Activated CD4-positive, alpha-beta memory T cell treated with anti-CD3 and anti-CD28 coated beads, Interleukin-2, amount 10 ng/mL, durations not matched to agents 7 days and 5 days (primary cell): ENCODE results near the gene TMEM150C. TPM values are rescaled to one million over a fixed set of nuclear protein-coding genes. Genes with fewer than 3 reads are reported as not detected.
"Not testable (repeated sequence)": the region's sequence is repeated elsewhere in the genome, so short reads cannot be mapped to it uniquely, and the experiment has no call there.

ENCODE experiments used
- CTCF ChIA-PET: fragments of 350-600 bp; sonication (Branson Sonifier 250); formaldehyde crosslinking; loops from one replicate; lab custom pipeline; 2021; ENCODE audit warnings: antibody characterized with exemption, inconsistent platforms; lab: Charles Lee
- POLR2A ChIA-PET: fragments of 350-600 bp; sonication (Branson Sonifier 250); formaldehyde crosslinking; loops from one replicate; lab custom pipeline; 2021; ENCODE audit warnings: antibody characterized with exemption; lab: Charles Lee
- DNase-seq: peaks from one replicate; pipeline ENCODE4 v3.0.0-alpha.2; 2020
- H3K27ac Mint-ChIP-seq: one replicate; pipeline ENCODE4 v1.8.0; 2021; ENCODE audit warnings: mild to moderate bottlenecking, mixed read lengths
- H3K27me3 Mint-ChIP-seq: one replicate; pipeline ENCODE4 v1.8.0; 2021; ENCODE audit warnings: mixed read lengths
- H3K36me3 Mint-ChIP-seq: one replicate; pipeline ENCODE4 v1.8.0; 2021; ENCODE audit warnings: low read depth, mixed read lengths
- H3K4me1 Mint-ChIP-seq: one replicate; pipeline ENCODE4 v1.8.0; 2021; ENCODE audit warnings: mixed read lengths
- H3K4me3 Mint-ChIP-seq: one replicate; pipeline ENCODE4 v1.8.0; 2021; ENCODE audit warnings: mild to moderate bottlenecking, mixed read lengths
- H3K9me3 Mint-ChIP-seq: one replicate; pipeline ENCODE4 v1.8.0; 2021; ENCODE audit warnings: mixed read lengths
- total RNA-seq, 2 experiments: library from RNA; stranded (reverse); gene quantifications; one replicate each; pipeline ENCODE4 v1.2.3, GENCODE V29; 2021

TMEM150C gene
- total RNA-seq, 2 experiments from 2014 or later: not detected

- H3K27me3 Mint-ChIP-seq, H3K4me3 Mint-ChIP-seq, H3K9me3 Mint-ChIP-seq, DNase-seq, H3K27ac Mint-ChIP-seq, POLR2A ChIA-PET, H3K4me1 Mint-ChIP-seq: not testable (repeated sequence)
- CTCF ChIA-PET: interaction anchor here (1.4 kb wide), 1 partner anchor 15 kb away, joined by 3 read pairs; no protein-coding TSS in a partner anchor
- H3K36me3 Mint-ChIP-seq: peaks cover 22% of the 10 kb centered on the region
Measured at GRCh38 chr4:82475931-82476330, 85.9 kb downstream of the TMEM150C start.

- ChIA-PET POLR2A (no interaction called here), CTCF (interaction anchor here (0.6 to 0.7 kb wide), 2 partner anchors 11 to 21 kb away, joined by 3 to 4 read pairs; no protein-coding TSS in a partner anchor)
- Mint-ChIP-seq H3K27me3 (no peaks in the 10 kb centered on the region), H3K4me3 (no peak overlapping the region), H3K9me3 (no peaks in the 10 kb centered on the region), H3K36me3 (peaks cover 18% of the 10 kb centered on the region), H3K27ac (no peak overlapping the region), H3K4me1 (no peaks in the 10 kb centered on the region)
- no peak for DNase-seq
Measured at GRCh38 chr4:82473621-82474164, 88.1 kb downstream of the TMEM150C start.

GRCh38 chr4:82473080-82473479 lies 88.7 kb downstream of the TMEM150C start:
- H3K27ac Mint-ChIP-seq, H3K4me1 Mint-ChIP-seq, CTCF ChIA-PET, H3K27me3 Mint-ChIP-seq, H3K9me3 Mint-ChIP-seq, POLR2A ChIA-PET, H3K4me3 Mint-ChIP-seq, DNase-seq: not testable (repeated sequence)
- H3K36me3 Mint-ChIP-seq: peaks cover 20% of the 10 kb centered on the region

- POLR2A ChIA-PET: no interaction called here
- H3K27ac Mint-ChIP-seq: no peak overlapping the region
- no peaks in the 10 kb centered on the region for H3K27me3 Mint-ChIP-seq
- no peak for DNase-seq
- no peaks in the 10 kb centered on the region for H3K9me3 Mint-ChIP-seq
- CTCF ChIA-PET: interaction anchor here (1.7 kb wide), 1 partner anchor 269 kb away, joined by 5 read pairs; no protein-coding TSS in a partner anchor
- H3K36me3 Mint-ChIP-seq: peaks cover 31% of the 10 kb centered on the region
- no peaks in the 10 kb centered on the region for H3K4me1 Mint-ChIP-seq
- H3K4me3 Mint-ChIP-seq: no peak overlapping the region
Measured at GRCh38 chr4:82469791-82470345, 91.9 kb downstream of the TMEM150C start.

GRCh38 chr4:82467471-82467870 lies 94.3 kb downstream of the TMEM150C start:
- H3K4me3 Mint-ChIP-seq: no peak overlapping the region
- no peaks in the 10 kb centered on the region for H3K27me3 Mint-ChIP-seq
- H3K36me3 Mint-ChIP-seq: peaks cover 34% of the 10 kb centered on the region
- ChIA-PET CTCF (interaction anchor here (4.0 kb wide), 1 partner anchor 272 kb away, joined by 19 read pairs; no protein-coding TSS in a partner anchor), POLR2A (no interaction called here)
- no peak for DNase-seq
- H3K9me3 Mint-ChIP-seq: no peaks in the 10 kb centered on the region
- H3K27ac Mint-ChIP-seq: no peak overlapping the region
- no peaks in the 10 kb centered on the region for H3K4me1 Mint-ChIP-seq

- DNase-seq: no peak
- Mint-ChIP-seq H3K4me3 (no peak overlapping the region), H3K9me3 (no peaks in the 10 kb centered on the region), H3K4me1 (no peaks in the 10 kb centered on the region), H3K27me3 (no peaks in the 10 kb centered on the region), H3K36me3 (peaks cover 48% of the 10 kb centered on the region), H3K27ac (no peak overlapping the region)
- ChIA-PET CTCF (interaction anchor here (1.0 to 4.6 kb wide), 5 partner anchors 10 to 280 kb away, joined by 3 to 23 read pairs (median 7); no protein-coding TSS in a partner anchor), POLR2A (no interaction called here)
Measured at GRCh38 chr4:82463221-82463620, 98.6 kb downstream of the TMEM150C start.

- Mint-ChIP-seq H3K4me3 (no peak overlapping the region), H3K27me3 (no peaks in the 10 kb centered on the region), H3K27ac (no peak overlapping the region), H3K36me3 (peaks cover 47% of the 10 kb centered on the region), H3K4me1 (no peaks in the 10 kb centered on the region), H3K9me3 (no peaks in the 10 kb centered on the region)
- DNase-seq: peak; percentile 84
- ChIA-PET POLR2A (interaction anchor here (1.1 kb wide), 1 partner anchor 25 kb away, joined by 3 read pairs; no protein-coding TSS in a partner anchor), CTCF (interaction anchor here (0.6 to 4.6 kb wide), 8 partner anchors 10 to 957 kb away, joined by 3 to 23 read pairs (median 3); no protein-coding TSS in a partner anchor)
Measured at GRCh38 chr4:82462415-82462831, 99.4 kb downstream of the TMEM150C start.

GRCh38 chr4:82461710-82462109 lies 100.1 kb downstream of the TMEM150C start:
- H3K4me3 Mint-ChIP-seq: no peak overlapping the region
- peaks cover 48% of the 10 kb centered on the region for H3K36me3 Mint-ChIP-seq
- ChIA-PET POLR2A (interaction anchor here (1.1 kb wide), 1 partner anchor 25 kb away, joined by 3 read pairs; no protein-coding TSS in a partner anchor), CTCF (interaction anchor here (0.7 to 4.6 kb wide), 5 partner anchors 9 to 277 kb away, joined by 3 to 23 read pairs (median 5); no protein-coding TSS in a partner anchor)
- H3K27me3 Mint-ChIP-seq: no peaks in the 10 kb centered on the region
- H3K9me3 Mint-ChIP-seq: no peaks in the 10 kb centered on the region
- H3K27ac Mint-ChIP-seq: no peak overlapping the region
- H3K4me1 Mint-ChIP-seq: no peaks in the 10 kb centered on the region
- DNase-seq: no peak

GRCh38 chr4:82458729-82459128 lies 103.1 kb downstream of the TMEM150C start:
- Mint-ChIP-seq H3K36me3 (peaks cover 48% of the 10 kb centered on the region), H3K4me1 (no peaks in the 10 kb centered on the region), H3K27me3 (no peaks in the 10 kb centered on the region), H3K27ac (no peak overlapping the region), H3K4me3 (no peak overlapping the region), H3K9me3 (no peaks in the 10 kb centered on the region)
- ChIA-PET CTCF (interaction anchor here (1.1 to 4.6 kb wide), 3 partner anchors 8 to 987 kb away, joined by 3 to 23 read pairs (median 3); partner anchors contain the start of gene RASGEF1B), POLR2A (no interaction called here)
- DNase-seq: no peak

GRCh38 chr4:82457266-82457665 lies 104.5 kb downstream of the TMEM150C start:
- Mint-ChIP-seq H3K9me3 (no peaks in the 10 kb centered on the region), H3K27ac (no peak overlapping the region), H3K4me1 (no peaks in the 10 kb centered on the region), H3K4me3 (no peak overlapping the region), H3K27me3 (no peaks in the 10 kb centered on the region), H3K36me3 (peaks cover 48% of the 10 kb centered on the region)
- no peak for DNase-seq
- ChIA-PET POLR2A (no interaction called here), CTCF (interaction anchor here (1.0 kb wide), 1 partner anchor 282 kb away, joined by 3 read pairs; no protein-coding TSS in a partner anchor)

GRCh38 chr4:82452026-82452425 lies 109.8 kb downstream of the TMEM150C start:
- H3K9me3 Mint-ChIP-seq: no peaks in the 10 kb centered on the region
- H3K4me3 Mint-ChIP-seq: no peak overlapping the region
- peaks cover 6% of the 10 kb centered on the region for H3K4me1 Mint-ChIP-seq
- H3K27ac Mint-ChIP-seq: no peak overlapping the region
- ChIA-PET POLR2A (interaction anchor here (2.2 kb wide), 1 partner anchor 23 kb away, joined by 15 read pairs; the partner anchor contains the start of gene HNRNPDL), CTCF (interaction anchor here (0.7 to 1.6 kb wide), 3 partner anchors 10 to 23 kb away, joined by 3 to 5 read pairs (median 4); no protein-coding TSS in a partner anchor)
- no peak for DNase-seq
- H3K36me3 Mint-ChIP-seq: peaks cover 64% of the 10 kb centered on the region
- no peaks in the 10 kb centered on the region for H3K27me3 Mint-ChIP-seq

- ChIA-PET CTCF (interaction anchor here (1.5 to 1.6 kb wide), 2 partner anchors 8 to 22 kb away, joined by 3 to 5 read pairs; no protein-coding TSS in a partner anchor), POLR2A (interaction anchor here (2.2 kb wide), 1 partner anchor 22 kb away, joined by 15 read pairs; the partner anchor contains the start of gene HNRNPDL)
- no peak overlapping the region for H3K4me3 Mint-ChIP-seq
- no peak overlapping the region for H3K27ac Mint-ChIP-seq
- no peak for DNase-seq
- peaks cover 57% of the 10 kb centered on the region for H3K36me3 Mint-ChIP-seq
- peaks cover 6% of the 10 kb centered on the region for H3K4me1 Mint-ChIP-seq
- no peaks in the 10 kb centered on the region for H3K9me3 Mint-ChIP-seq
- H3K27me3 Mint-ChIP-seq: no peaks in the 10 kb centered on the region
Measured at GRCh38 chr4:82450966-82451755, 110.6 kb downstream of the TMEM150C start.
